Amniotic epithelial cell (primary cell): ENCODE measurements around the gene USHBP1.

ENCODE experiments used
- DNase-seq: peaks from one replicate; pipeline ENCODE4 v3.0.0-alpha.2; 2010; ENCODE audit warnings: low read depth

USHBP1 gene

GRCh38 chr19:17263712-17264640, 569 bp downstream of the USHBP1 start:
- no peak for DNase-seq

GRCh38 chr19:17262557-17262956, 2.0 kb downstream of the USHBP1 start:
- no peak for DNase-seq

- DNase-seq = peak; percentile 64
These were observed 3.7 kb downstream of the USHBP1 start for GRCh38 chr19:17260842-17261325.

GRCh38 chr19:17259934-17260333, 4.6 kb downstream of the USHBP1 start:
- no peak for DNase-seq

DNA sequence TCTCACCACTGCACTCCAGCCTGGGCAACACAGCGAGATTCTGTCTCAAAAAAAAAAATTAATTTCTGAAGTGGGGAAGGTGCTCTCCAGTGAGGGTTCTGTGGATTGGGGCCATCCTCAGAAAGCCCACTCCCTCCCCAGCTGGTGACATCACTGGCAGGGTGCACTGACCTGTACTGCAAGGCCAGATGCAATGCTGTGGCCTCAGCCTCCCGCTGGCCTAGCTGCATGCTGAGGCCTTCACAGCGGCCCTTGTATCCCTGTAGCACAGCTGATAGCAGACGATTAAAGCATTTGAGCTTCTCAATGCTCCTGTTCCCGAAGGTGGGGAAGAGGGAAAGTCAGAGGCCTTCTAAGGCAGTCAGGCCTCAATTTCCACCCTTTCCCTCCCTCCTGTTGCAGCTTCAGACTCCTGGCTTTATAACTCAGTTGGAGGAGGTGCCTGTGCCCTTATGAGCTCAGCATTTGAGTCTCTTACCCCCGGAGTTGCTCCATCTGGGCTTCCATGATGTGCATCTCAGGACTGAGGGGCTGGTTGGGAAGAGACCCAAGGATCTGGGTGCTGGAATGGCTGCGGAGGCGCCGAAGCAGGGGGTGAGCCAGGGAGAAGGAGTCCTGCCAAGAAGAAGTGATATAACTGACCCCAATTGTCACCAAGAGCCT, 5.3 kb downstream of the USHBP1 start:
- peak; percentile 33 for DNase-seq

- no peak for DNase-seq
These were observed 8.4 kb downstream of the USHBP1 start for GRCh38 chr19:17256130-17256529.

DNA sequence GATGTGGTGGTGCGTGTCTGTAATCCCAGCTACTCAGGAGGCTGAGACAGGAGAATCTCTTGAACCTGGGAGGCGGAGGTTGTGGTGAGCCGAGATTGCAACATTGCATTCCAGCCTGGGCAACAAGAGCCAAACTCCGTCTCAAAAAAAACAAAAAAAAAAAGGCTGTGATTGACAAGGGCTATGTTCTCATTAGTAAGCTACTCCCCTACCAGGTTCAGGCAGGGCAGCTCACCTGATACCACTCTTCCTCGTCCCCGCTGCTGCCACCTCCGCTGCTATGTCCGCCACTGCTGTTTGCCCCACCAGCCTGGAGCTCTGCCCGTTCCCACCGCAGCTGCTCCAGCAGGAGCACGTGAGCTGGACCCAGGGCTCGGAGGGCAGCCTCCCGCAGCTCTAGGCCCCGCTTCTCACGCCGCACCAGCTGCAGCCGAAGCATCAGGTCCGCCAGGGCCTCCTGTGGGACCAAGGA, 9.4 kb downstream of the USHBP1 start:
- DNase-seq = peak; percentile 70

DNA sequence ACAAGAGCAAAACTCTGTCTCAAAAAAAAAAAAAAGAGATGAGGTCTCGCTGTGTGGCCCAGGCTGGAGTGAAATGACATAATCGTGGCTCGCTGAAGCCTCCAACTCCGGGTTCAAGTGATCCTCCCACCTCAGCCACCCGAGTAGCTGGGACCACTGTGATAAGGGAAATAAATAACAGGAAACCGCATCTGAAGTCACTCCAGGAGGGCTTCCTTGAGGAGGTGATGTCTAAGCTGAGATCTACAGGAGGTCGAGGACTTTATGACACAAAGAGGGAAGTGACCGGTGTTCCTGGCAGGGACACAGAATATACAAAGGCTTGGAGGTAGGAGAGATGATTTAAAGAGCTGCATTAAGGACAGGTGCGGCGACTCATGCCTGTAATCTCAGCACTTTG, 9.9 kb downstream of the USHBP1 start:
- DNase-seq = no peak

- DNase-seq = no peak
These were observed 14.5 kb downstream of the USHBP1 start for GRCh38 chr19:17249887-17250548.

DNA sequence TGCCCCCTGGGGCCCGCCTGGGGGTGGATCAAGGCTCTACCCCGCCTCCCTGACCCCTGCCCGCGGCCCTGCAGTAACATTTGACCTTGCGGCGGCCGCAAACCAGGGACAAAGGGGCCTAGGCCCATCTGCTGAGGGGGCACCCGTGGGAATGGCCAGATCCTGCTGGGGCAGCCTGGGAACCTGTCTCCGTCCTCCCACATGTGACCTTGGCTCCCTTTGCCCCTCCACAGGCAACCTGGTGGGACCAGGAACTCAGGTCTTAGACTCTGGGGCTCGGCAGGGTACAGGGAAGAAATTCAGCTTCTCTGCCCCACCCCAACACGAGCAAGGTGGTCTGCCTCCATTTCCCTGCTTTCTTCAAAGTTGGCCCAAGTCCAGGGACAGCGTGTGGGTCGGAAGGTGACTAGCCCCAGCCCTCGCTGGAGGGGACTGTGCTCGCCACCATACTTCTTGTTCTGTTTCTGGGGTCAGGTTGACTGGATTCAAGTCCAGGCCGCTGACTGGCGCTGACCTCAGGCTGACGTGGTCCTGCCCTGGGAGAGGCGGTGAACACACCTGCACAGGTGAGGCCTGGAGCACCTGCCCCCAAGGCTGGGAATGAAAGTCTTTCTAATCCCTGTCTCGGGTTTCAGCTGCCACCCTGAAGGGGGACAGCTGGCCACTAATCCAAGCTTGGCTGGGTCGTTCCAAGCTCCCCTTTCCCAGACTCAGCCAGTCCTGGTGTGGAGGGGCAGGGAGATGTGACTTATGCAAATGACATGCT, 16.4 kb downstream of the USHBP1 start:
- DNase-seq = no peak

- DNase-seq = peak; percentile 33
These were observed 17.7 kb downstream of the USHBP1 start for GRCh38 chr19:17246681-17247425.

- DNase-seq = no peak
These were observed 19.0 kb downstream of the USHBP1 start, which contains the start of gene NR2F6 for GRCh38 chr19:17245535-17245984. Gene NR2F6 (minus strand): TSS chr19:17245919. CDS start chr19:17245220, 699 bp downstream.

DNA sequence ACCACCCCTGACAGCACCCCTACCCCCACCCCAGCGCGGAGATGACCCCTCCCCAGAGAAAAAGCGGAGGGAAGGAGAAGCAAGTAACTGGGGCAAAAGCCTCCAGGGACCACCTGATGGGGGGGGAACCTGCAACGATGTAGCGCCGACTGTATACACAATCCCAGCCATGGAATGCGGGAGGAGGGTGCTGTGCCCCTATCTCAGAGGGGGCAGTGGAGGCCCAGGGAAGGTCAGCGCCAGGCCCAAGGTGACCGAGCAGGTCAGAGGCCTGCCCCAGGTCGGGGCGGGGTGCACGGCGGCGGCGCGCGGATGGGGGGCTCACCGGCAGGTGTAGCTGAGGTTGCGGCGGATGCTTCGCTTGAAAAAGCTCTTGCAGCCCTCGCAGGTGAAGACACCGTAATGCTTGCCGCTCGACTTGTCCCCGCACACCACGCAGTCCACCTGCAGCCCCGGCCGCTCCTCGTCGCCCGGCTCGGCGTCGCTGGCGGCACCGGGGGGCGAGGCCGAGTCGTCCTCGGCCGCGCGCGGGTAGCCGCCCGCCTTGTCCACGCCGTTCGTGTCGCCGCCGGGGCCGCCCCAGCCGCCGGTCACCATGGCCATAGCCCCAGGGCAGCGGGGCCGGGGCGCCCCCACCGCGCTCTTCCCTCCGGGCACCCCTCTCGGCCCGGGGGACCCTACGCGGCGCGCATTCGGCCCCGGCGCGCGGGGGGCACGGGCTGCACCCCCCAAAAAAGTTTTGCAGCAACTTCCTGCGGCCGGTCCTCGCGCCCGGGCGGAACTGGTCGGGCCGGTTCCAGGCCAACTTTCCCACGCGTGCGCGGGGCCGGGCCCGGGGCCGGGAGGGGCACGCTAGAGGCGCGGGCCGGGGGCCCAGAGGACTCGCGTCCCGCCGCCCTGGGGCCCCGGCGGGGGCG, 19.7 kb downstream of the USHBP1 start:
- DNase-seq = no peak

DNA sequence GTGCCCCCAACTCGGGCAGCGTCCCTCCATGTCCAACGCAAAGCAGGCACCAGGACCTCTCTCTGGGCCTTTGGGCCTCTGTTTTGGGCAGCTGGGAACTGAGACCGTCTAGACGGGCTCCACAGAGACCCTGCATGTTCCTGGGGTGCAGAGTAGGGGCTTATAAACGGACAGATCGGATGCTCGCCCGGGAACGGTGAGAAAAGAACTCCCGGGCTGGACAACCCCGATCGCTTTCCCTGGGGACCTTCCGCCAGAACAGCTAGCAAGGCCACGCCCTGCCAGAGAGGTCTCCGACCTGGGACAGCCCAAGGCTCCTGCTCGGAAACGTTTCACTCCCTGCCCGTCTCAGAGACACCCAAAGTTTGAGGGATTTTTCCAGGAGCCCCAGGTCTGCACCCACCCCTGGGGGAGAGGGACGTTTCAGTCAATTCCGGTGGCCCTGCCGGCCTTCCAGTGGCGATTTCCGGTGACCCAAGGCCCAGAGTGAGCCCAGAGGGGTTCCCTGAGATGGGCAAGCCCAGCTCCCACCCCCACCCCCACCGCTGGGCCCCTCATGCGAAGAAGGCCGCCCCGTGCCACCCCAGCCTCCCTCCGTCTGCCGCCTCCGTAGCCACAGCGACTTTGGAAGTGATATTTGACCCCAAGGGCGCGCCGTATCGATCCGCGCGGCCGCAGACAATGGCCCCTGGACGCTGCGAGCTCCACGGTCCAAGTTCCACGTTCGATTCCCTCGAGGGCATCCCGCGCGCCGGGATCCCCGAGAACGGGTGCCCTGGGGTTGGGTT, 20.5 kb downstream of the USHBP1 start:
- DNase-seq = no peak

DNA sequence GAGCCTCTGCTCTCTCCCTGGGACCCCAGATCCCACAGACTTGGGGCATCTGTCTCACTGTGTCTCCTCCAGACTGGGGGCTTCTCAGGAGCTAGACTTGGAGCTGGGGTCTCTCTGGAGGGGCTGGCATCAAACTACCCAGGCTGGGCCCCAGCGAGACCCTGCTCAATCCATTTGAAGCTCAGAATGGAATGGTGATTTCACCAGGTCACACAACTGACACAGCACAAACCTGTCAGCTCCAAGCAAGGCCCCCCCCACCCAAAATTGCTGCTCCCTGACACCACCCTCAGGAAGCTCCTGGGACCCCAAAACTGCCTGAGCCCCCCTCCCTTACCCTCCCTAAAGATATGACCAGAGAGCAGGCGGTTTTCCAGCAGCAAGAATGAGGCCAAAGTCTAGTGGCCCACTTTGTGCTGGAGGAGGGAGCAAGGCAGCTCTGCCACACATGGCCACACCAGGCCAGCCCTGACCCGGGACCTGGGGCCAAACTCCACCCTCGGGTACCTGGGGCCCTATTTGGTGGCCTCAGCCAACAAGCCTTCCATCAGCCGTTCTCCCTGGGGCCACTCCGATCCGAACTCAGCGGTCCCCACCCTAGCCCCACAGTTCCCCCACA, 21.2 kb downstream of the USHBP1 start:
- no peak for DNase-seq

GRCh38 chr19:17242431-17243208, 21.9 kb downstream of the USHBP1 start:
- no peak for DNase-seq

- no peak for DNase-seq
These were observed 23.6 kb downstream of the USHBP1 start for GRCh38 chr19:17240826-17241399.
